ENCODE measurements around the gene DNAJC17.

DNA sequence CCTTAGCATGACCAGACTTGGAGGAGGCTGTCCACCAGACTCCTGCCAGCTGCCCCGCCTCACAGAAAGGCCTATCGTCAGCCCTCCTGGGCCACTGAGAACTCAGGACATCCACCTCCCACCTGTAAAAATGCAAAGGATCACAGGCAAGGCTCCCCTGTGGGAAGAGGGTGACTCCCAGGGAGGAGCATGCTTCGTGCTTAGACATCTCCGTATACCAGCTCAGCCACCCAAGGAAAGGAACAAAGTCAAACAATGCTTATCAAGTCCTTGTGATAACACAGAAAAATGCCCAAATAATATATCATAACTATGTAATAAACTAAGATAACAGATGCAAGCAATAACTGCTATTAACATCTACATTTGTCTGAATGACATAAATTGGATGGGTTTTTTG lies 56.4 kb downstream of the DNAJC17 start:
- TF ChIP-seq, protein P1, sequence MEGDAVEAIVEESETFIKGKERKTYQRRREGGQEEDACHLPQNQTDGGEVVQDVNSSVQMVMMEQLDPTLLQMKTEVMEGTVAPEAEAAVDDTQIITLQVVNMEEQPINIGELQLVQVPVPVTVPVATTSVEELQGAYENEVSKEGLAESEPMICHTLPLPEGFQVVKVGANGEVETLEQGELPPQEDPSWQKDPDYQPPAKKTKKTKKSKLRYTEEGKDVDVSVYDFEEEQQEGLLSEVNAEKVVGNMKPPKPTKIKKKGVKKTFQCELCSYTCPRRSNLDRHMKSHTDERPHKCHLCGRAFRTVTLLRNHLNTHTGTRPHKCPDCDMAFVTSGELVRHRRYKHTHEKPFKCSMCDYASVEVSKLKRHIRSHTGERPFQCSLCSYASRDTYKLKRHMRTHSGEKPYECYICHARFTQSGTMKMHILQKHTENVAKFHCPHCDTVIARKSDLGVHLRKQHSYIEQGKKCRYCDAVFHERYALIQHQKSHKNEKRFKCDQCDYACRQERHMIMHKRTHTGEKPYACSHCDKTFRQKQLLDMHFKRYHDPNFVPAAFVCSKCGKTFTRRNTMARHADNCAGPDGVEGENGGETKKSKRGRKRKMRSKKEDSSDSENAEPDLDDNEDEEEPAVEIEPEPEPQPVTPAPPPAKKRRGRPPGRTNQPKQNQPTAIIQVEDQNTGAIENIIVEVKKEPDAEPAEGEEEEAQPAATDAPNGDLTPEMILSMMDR (IDR thresholded peaks at IDR 0.05): no peak
- TF ChIP-seq POLR2A (IDR thresholded peaks at IDR 0.05): no peak
